B cell (primary cell): ENCODE results near the gene LONP2. TPM values are rescaled to one million over a fixed set of nuclear protein-coding genes. Genes with fewer than 3 reads are reported as not detected.

Source experiments
- ATAC-seq: fragments of 200-7000 bp; cut with Tn5 transposase; one replicate; pipeline ENCODE4 v1.10.0; 2021; ENCODE audit warnings: low read depth, mild to moderate bottlenecking, moderate number of reproducible peaks, moderate library complexity
- CTCF ChIA-PET: fragments of 350-600 bp; sonication (Branson Sonifier 250); formaldehyde crosslinking; loops from one replicate; lab custom pipeline; 2021; ENCODE audit warnings: antibody characterized with exemption, inconsistent platforms; lab: Charles Lee
- POLR2A ChIA-PET: fragments of 350-600 bp; sonication (Branson Sonifier 250); formaldehyde crosslinking; loops from one replicate; lab custom pipeline; 2021; ENCODE audit warnings: antibody characterized with exemption; lab: Charles Lee
- DNase-seq: peaks from one replicate; pipeline ENCODE4 v3.0.0; 2013
- H2AFZ ChIP-seq: 2 replicates; pipeline ENCODE4 v1.6.1; 2012; ENCODE audit warnings: mild to moderate bottlenecking, low read depth, low read length; ENCODE audit not compliant: insufficient read depth, poor library complexity, severe bottlenecking
- H3K27ac ChIP-seq, 2 donors: 1 replicate in 1 of 2; 2 replicates in 1 of 2; pipeline ENCODE4 v1.5.1; 2012 to 2013; ENCODE audit warnings: low read length in 2 of 2, mild to moderate bottlenecking in 2 of 2, moderate library complexity in 1 of 2
- H3K27me3 ChIP-seq, 4 experiments: fragments of 200-600 bp in 1 of 4; sonication (generic) in 1 of 4; replicated peaks in 1 of 4; 1 replicate in 2 of 4; 2 replicates in 2 of 4; pipeline versions ENCODE4 v1.6.1 to v1.7.0; 2013 to 2016; ENCODE audit warnings: low read length in 3 of 4, mild to moderate bottlenecking in 2 of 4, mixed read lengths in 1 of 4, moderate library complexity in 1 of 4; ENCODE audit not compliant: insufficient read depth in 4 of 4, control insufficient read depth in 3 of 4; ENCODE audit errors: control extremely low read depth in 1 of 4
- H3K36me3 ChIP-seq, 2 experiments: replicated peaks in 1 of 2; 1 replicate in 1 of 2; 2 replicates in 1 of 2; pipeline versions ENCODE4 v1.6.1 to v1.7.1; 2013; ENCODE audit warnings: low read length in 1 of 2; ENCODE audit not compliant: insufficient read depth in 2 of 2, control insufficient read depth in 1 of 2; ENCODE audit errors: control extremely low read depth in 1 of 2, extremely low read depth in 1 of 2
- H3K4me1 ChIP-seq, 2 donors: fragments of 200-600 bp in 1 of 2; sonication (generic) in 1 of 2; 1 replicate in 1 of 2; 2 replicates in 1 of 2; pipeline versions ENCODE4 v1.5.1 to v1.6.1; 2013 to 2017; ENCODE audit warnings: low read length in 2 of 2; ENCODE audit not compliant: control insufficient read depth in 2 of 2, insufficient read depth in 2 of 2
- H3K4me2 ChIP-seq: replicated peaks from 2 replicates; pipeline ENCODE3; 2012; ENCODE audit warnings: mild to moderate bottlenecking, low read depth, low read length; ENCODE audit not compliant: poor library complexity, severe bottlenecking
- H3K4me3 ChIP-seq, 5 experiments: fragments of 200-600 bp in 1 of 5; sonication (generic) in 1 of 5; 1 replicate in 3 of 5; 2 replicates in 2 of 5; pipeline versions ENCODE4 v1.5.1 to v1.7.0; 2011 to 2016; ENCODE audit warnings: low read length in 4 of 5, mild to moderate bottlenecking in 4 of 5, low read depth in 2 of 5, control low read depth in 1 of 5, moderate library complexity in 1 of 5; ENCODE audit not compliant: insufficient read depth in 1 of 5; ENCODE audit errors: control extremely low read depth in 1 of 5, extremely low read depth in 1 of 5
- H3K79me2 ChIP-seq: fragments of 200-600 bp; sonication (generic); one replicate; pipeline ENCODE4 v1.6.0; 2016; ENCODE audit warnings: low read length; ENCODE audit not compliant: control insufficient read depth, insufficient read depth
- H3K9ac ChIP-seq: fragments of 200-600 bp; sonication (generic); 2 replicates; pipeline ENCODE4 v1.6.1; 2017; ENCODE audit warnings: mild to moderate bottlenecking, low read length, moderate library complexity
- H3K9me3 ChIP-seq, 3 donors: one replicate each; pipeline versions ENCODE4 v1.6.1 to v1.7.1; 2013; ENCODE audit warnings: low read length in 2 of 3; ENCODE audit not compliant: control insufficient read depth in 2 of 3, insufficient read depth in 1 of 3; ENCODE audit errors: control extremely low read depth in 1 of 3
- H4K20me1 ChIP-seq: 2 replicates; pipeline ENCODE4 v1.6.0; 2012; ENCODE audit warnings: mild to moderate bottlenecking, low read length; ENCODE audit not compliant: insufficient read depth, control insufficient read depth, poor library complexity, severe bottlenecking
- H3K27ac Mint-ChIP-seq: one replicate; pipeline ENCODE4 v1.8.0; 2021; ENCODE audit warnings: mixed read lengths
- H3K27me3 Mint-ChIP-seq: one replicate; pipeline ENCODE4 v1.8.0; 2021; ENCODE audit warnings: mixed read lengths
- H3K4me1 Mint-ChIP-seq: one replicate; pipeline ENCODE4 v1.8.0; 2021; ENCODE audit warnings: mixed read lengths
- H3K4me3 Mint-ChIP-seq: one replicate; pipeline ENCODE4 v1.8.0; 2021; ENCODE audit warnings: mixed read lengths
- H3K9me3 Mint-ChIP-seq: one replicate; pipeline ENCODE4 v1.8.0; 2022; ENCODE audit warnings: mixed read lengths; ENCODE audit not compliant: insufficient read depth
- CTCF ChIP-seq: fragments of 200-600 bp; IDR thresholded peaks from one replicate; pipeline ENCODE4 v1.8.0; 2022; ENCODE audit warnings: antibody characterized with exemption, mild to moderate bottlenecking
- EZH2 ChIP-seq: IDR thresholded peaks from 2 replicates; pipeline ENCODE4 v1.6.1; 2012; ENCODE audit warnings: borderline replicate concordance, low read depth, mild to moderate bottlenecking, moderate library complexity, low read length; ENCODE audit not compliant: insufficient read depth, poor library complexity, severe bottlenecking
- WGBS: methylation state at CpG from one replicate; pipeline ENCODE4 v1.1.5; 2013; ENCODE audit warnings: missing lambda C conversion rate; ENCODE audit not compliant: insufficient coverage; 5-methylcytosine and 5-hydroxymethylcytosine counted together
- intact Hi-C: fragments of 100-400 bp; cut with micrococcal nuclease; formaldehyde crosslinking; loops from one replicate; pipeline ENCODE4 v1.10.0; 2022
- polyA plus RNA-seq: library from polyadenylated mRNA; depleted of rRNA; stranded (reverse); fragments of >200 nt; gene quantifications from 2 replicates; pipeline ENCODE4 v1.2.3, GENCODE V29; 2012
- total RNA-seq, 2 donors: library from RNA; stranded (reverse); fragments of 120-200 nt in 1 of 2; gene quantifications; 1 replicate in 1 of 2; 2 replicates in 1 of 2; pipeline versions ENCODE4 v1.2.3 to v1.2.4, GENCODE V29; 2013 to 2022

The LONP2 gene
- total and polyA plus RNA-seq, 2 donors (not counting 1 experiment from before 2014, with no cell fraction given) = 39.3 to 84.2 TPM

GRCh38 chr16:48261569-48261968 is 17.5 kb downstream of the LONP2 start:
- ATAC-seq = no peak
- H3K9me3 ChIP-seq = peaks cover 0 to 6% (median 5%) of the 10 kb centered on the region in 3 donors
- no peak for TF ChIP-seq EZH2
- no peak for TF ChIP-seq CTCF
- H3K27me3 Mint-ChIP-seq = no peaks in the 10 kb centered on the region
- H2AFZ ChIP-seq = no peak overlapping the region
- ChIA-PET POLR2A (no interaction called here), CTCF (no interaction called here)
- no peak overlapping the region for H3K27ac ChIP-seq
- H3K4me1 Mint-ChIP-seq = no peaks in the 10 kb centered on the region
- H4K20me1 ChIP-seq = no peaks in the 10 kb centered on the region
- intact Hi-C loops = no loop called here
- peaks cover 17 to 64% of the 10 kb centered on the region in 2 experiments for H3K36me3 ChIP-seq
- no peak overlapping the region for H3K9ac ChIP-seq
- no peak overlapping the region for H3K4me3 ChIP-seq
- WGBS = no CpG with 5 or more reads among the region's 1 CpG
- H3K4me2 ChIP-seq = no peak overlapping the region
- H3K9me3 Mint-ChIP-seq = peaks cover 7% of the 10 kb centered on the region
- no peak overlapping the region for H3K4me3 Mint-ChIP-seq
- no peaks in the 10 kb centered on the region for H3K27me3 ChIP-seq
- no peaks in the 10 kb centered on the region for H3K79me2 ChIP-seq
- DNase-seq = no peak
- no peaks in the 10 kb centered on the region for H3K4me1 ChIP-seq
- no peak overlapping the region for H3K27ac Mint-ChIP-seq

- no peak overlapping the region for H3K4me2 ChIP-seq
- H3K9me3 ChIP-seq = peaks cover 0 to 6% (median 5%) of the 10 kb centered on the region in 3 donors
- no peak overlapping the region for H3K27ac Mint-ChIP-seq
- H3K4me1 Mint-ChIP-seq = no peaks in the 10 kb centered on the region
- ATAC-seq (no peak), DNase-seq (no peak)
- intact Hi-C loops = no loop called here
- no peak overlapping the region for H3K27ac ChIP-seq
- no peaks in the 10 kb centered on the region for H3K79me2 ChIP-seq
- no peak overlapping the region for H3K4me3 Mint-ChIP-seq
- ChIA-PET CTCF (no interaction called here), POLR2A (no interaction called here)
- no peaks in the 10 kb centered on the region for H3K4me1 ChIP-seq
- no peaks in the 10 kb centered on the region for H3K27me3 ChIP-seq
- no peak for TF ChIP-seq EZH2
- no peak for TF ChIP-seq CTCF
- H3K27me3 Mint-ChIP-seq = no peaks in the 10 kb centered on the region
- no peak overlapping the region for H3K9ac ChIP-seq
- H2AFZ ChIP-seq = no peak overlapping the region
- H3K36me3 ChIP-seq = peaks cover 17 to 67% of the 10 kb centered on the region in 2 experiments
- H4K20me1 ChIP-seq = no peaks in the 10 kb centered on the region
- peaks cover 7% of the 10 kb centered on the region for H3K9me3 Mint-ChIP-seq
- no CpG with 5 or more reads among the region's 2 CpGs for WGBS
- no peak overlapping the region for H3K4me3 ChIP-seq
These were observed 18.5 kb downstream of the LONP2 start for GRCh38 chr16:48262631-48263030.
